Daoy (cell line): ENCODE results near the gene TOR1AIP1. TPM values are rescaled to one million over a fixed set of nuclear protein-coding genes. Genes with fewer than 3 reads are reported as not detected.
"Not testable (repeated sequence)": the region's sequence is repeated elsewhere in the genome, so short reads cannot be mapped to it uniquely, and the experiment has no call there.

Experiments
- DNase-seq: peaks from one replicate; pipeline ENCODE4 v3.0.0-alpha.2; 2015; ENCODE audit warnings: low read depth
- total RNA-seq: library from RNA; depleted of rRNA; stranded (reverse); fragments of >200 nt; shearing (Covaris generic); gene quantifications from 2 replicates; pipeline ENCODE4 v1.2.3, GENCODE V29; 2014; rRNA removed

Gene TOR1AIP1, protein sequence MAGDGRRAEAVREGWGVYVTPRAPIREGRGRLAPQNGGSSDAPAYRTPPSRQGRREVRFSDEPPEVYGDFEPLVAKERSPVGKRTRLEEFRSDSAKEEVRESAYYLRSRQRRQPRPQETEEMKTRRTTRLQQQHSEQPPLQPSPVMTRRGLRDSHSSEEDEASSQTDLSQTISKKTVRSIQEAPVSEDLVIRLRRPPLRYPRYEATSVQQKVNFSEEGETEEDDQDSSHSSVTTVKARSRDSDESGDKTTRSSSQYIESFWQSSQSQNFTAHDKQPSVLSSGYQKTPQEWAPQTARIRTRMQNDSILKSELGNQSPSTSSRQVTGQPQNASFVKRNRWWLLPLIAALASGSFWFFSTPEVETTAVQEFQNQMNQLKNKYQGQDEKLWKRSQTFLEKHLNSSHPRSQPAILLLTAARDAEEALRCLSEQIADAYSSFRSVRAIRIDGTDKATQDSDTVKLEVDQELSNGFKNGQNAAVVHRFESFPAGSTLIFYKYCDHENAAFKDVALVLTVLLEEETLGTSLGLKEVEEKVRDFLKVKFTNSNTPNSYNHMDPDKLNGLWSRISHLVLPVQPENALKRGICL
- total RNA-seq, result 45.3 and 48.7 TPM in 2 replicates

DNA sequence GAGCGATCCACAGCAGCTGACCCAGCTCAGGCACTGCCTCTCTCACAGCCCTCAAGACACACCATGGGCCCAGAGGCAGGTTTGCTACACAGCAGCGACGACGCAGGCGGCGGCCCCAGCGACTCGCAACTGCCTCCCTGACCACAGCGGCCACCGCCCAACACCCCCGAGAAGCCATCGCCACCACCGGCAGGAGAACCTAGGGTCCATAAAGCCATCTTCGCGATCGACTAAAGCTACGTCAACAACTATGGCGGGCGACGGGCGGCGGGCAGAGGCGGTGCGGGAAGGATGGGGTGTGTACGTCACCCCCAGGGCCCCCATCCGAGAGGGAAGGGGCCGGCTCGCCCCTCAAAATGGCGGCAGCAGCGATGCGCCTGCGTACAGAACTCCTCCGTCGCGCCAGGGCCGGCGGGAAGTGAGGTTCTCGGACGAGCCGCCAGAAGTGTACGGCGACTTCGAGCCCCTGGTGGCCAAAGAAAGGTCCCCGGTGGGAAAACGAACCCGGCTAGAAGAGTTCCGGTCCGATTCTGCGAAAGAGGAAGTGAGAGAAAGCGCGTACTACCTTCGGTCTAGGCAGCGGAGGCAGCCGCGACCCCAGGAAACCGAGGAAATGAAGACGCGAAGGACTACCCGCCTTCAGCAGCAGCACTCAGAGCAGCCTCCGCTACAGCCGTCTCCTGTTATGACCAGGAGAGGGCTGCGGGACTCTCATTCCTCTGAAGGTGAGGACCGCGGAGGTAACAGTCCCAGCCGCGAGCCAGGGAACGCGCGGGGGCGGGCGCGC is at the start of gene TOR1AIP1:
Gene TOR1AIP1 (plus strand): TSS at position 33 of the 787 bp plus-strand sequence. CDS start 218 bp downstream, at position 251.
- peak; percentile 99 for DNase-seq

DNA sequence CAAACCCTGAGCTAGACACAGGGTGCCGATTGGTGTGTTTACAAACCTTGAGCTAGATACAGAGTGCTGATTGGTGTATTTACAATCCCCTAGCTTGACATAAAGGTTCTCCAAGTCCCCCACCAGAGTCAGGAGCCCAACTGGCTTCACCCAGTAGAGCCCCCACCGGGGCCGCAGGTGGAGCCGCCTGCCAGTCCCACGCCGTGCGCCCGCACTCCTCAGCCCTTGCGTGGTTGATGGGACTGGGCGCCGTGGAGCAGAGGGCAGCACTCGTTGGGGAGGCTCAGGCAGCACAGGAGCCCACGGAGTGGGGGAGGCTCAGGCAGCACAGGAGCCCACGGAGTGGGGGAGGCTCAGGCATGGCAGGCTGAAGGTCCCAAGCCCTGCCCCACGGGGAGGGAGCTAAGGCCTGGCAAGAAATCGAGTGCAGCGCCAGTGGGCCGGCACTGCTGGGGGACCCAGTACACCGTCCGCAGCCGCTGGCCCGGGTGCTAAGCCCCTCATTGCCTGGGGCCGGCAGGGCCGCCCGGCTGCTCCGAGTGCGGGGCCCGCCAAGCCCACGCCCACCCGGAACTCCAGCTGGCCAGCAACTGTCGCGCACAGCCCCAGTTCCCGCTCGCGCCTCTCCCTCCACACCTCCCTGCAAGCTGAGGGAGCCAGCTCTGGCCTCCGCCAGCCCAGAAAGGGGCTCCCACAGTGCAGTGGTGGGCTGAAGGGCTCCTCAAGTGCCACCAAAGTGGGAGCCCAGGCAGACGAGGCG is 45.2 kb upstream of the TOR1AIP1 start:
- DNase-seq, result not testable (repeated sequence)

DNA sequence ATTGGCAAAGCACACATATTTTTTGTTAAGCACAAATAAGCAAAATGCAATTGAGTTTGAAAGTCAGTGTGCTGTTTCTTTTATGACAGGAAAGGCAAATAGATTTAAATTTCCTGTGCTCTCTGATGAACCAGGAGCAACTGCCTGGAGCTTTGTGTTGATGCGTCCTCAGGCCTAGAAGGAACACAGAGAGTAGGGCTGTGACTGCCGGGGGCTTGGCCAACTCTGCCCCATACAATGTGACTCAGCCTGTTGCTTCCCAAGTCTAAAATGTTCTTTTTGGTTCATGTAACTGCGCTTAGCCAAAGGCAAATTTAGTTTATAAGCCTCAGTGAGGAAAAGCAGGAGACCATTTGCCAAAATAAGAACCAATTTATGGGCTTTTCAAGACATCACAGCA is 42.0 kb upstream of the TOR1AIP1 start:
- DNase-seq, result no peak

DNA sequence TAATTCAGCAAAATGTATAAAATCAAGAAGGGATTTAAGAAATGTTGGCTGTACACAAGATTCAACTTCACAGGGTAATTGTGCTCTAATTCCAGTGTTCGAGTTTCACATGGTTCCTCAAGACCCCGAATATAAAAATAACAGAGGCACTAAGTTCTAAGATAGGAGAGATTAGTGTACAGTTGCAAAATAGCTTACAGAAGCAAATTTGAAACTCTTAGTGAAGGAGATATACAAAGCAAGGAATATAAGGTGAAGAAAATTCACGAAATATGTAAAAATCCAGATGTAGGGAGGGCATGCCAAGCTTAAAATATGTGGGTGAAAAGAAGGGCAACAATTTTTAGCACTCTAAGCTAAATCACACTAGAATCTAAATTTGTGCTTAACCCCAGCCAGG is 33.9 kb upstream of the TOR1AIP1 start:
- DNase-seq, result no peak

DNA sequence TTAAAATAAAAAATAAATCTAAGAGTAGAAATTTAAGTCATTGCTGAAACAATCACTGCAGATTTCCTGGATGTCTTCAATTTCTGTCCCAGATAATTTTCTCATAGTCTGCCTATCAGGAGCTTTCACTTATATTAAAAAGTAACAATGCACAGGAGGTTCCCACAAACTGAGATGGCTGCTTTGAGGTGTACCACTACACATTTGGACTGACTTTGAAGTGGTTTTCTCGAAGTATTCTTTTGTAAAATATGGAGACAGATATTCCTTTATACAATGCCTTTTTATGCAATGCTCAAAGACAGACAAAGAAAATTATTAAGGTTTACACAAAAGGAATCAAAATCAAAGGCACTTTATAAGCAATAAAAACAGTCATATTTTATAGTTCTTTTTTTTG is 29.0 kb upstream of the TOR1AIP1 start:
- no peak for DNase-seq

DNA sequence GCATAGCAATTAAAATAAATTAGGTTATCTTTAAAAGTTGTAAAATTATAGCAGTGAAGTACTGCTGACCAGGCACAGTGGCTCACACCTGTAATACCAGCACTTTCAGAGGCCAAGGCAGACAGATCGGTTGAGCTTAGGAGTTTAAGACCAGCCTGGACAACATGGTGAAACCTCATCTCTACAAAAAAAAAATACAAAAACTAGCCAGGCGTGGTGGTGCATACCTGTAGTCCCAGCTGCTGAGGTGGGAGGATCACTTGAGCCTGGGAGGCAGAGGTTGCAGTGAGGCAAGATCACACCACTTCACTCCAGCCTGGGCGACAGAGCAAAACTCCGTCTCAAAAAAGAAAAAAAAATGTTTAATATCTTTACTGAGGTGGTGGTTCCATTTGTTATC is 26.3 kb upstream of the TOR1AIP1 start:
- DNase-seq, result not testable (repeated sequence)

DNA sequence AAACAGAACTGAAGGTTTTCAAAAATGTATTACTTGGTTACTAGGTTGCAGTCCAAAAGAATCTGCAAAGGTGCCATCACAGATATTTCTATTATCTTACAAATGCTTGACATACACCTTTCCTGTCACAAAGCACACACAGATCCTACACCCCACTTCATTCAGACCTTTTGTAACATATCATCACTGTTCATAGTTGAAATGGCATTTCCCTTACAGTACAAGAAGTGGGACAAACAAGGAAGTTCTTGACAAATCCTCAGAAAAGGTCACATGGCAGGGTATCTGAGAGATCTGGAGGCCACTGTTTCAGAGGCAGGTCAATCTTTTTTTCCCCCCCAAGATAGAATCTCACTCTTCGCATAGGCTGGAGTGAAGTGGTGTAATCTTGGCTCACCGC is 25.8 kb upstream of the TOR1AIP1 start:
- no peak for DNase-seq

DNA sequence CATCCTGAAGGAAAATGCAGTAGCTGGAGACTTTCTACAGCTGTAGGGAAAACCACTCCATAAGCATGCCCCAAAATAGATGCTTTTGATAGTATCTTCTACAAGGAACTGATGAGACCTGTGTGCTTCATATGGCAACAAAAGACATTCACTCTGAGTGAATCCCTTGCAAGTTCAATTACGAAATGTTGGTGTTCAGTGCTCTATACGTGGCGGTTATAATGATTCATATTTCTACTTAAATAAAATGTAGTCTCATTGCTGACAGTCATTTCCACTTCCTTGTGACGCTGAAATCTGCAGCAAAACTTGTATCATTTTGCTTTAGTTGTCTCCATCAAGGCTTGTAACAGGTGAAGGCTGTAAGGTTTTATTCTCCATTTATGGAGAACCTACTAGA is 25.1 kb upstream of the TOR1AIP1 start:
- no peak for DNase-seq

DNA sequence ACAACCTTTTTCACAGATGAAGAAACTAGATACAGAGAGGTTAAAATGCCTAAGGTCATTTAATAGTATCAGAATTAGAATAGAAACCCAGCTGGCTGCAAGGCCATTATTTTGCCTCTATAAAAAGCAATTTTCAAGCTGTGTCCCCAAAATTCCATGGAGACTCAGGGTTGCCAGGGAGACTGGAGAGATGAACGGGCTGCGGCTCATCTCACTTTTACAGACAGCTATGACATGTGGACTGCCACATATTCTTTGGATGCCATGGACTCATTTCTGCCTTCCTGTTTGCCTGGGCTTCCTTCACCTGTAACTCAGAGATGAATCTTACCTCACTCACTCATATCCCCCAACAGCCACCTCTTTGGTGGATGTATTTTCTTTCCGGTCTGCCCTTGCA is 21.4 kb upstream of the TOR1AIP1 start:
- DNase-seq, result no peak

DNA sequence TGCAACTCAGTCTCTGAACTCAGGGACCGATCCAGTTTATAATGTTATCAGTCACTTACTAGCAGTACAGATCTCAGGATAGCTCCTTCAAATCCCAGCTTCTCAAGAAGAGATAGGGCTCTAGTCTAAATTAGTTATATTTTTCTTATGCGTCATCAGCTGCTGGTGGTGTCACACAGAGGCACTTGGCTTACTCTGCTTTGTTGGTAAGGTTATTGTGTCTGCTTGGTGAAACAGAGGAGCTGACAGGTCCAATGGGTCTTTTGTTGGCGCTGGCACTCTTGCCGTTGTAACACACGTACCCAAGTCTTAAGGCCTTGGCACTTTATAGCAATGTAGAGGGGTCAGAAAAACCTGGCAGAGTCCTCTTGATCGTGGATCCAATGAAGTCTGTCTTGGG is 16.7 kb upstream of the TOR1AIP1 start:
- DNase-seq, result no peak

DNA sequence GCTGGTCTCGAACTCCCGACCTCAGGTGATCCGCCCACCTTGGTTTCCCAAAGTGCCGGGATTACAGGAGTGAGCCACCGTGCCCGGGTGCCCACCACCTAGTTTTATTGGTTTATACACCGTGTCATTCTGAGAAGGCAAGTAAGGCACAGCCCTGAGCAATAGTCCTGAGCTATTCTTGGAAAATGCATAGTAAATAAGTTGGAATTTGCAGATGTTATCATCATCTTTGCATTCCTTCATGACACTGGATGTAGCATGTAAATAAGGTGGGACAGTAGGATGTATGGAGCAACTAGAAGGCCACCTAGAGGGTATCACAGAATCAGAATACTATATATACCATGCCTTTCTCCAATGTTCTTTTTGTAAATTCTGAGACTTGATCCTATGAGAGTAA is 15.5 kb upstream of the TOR1AIP1 start:
- DNase-seq, result no peak

DNA sequence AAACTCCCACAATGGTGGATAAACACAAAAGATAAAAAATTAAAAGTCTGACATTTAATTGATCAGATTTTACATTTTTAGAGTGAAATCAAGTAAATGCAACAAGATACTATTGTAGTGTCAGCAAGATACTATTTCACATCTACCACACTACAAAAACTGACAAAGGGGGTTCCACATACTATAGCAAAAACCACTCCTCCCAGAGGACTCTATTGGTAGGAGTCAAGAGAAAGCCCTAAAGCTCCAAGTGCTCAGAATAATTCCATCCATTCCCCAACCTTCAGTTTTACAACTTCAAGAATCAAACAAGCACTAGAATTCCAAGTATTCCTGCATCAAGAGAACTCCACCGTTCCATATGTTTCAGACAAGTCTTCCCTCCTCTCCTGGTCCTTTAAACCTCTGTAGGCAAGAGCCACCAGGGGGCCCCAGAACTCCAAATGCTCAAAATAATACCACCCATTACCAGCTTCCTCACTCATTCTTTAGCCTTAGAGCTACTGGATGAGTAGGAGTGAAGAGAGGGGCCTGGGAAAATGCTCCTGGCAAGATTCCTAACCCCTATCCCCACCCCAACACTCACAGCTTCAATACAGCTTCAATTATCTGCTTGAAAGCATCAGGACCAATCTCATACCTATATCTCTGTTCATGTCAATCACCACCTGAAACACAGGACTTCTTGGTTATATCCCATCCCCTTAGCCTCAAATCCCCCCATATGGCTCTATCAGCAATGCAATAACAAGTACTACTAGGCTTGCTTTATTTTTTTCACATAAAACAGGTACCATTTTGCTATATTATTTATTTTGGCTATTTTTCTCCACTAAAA is 14.4 kb upstream of the TOR1AIP1 start:
- DNase-seq, result peak; percentile 25

DNA sequence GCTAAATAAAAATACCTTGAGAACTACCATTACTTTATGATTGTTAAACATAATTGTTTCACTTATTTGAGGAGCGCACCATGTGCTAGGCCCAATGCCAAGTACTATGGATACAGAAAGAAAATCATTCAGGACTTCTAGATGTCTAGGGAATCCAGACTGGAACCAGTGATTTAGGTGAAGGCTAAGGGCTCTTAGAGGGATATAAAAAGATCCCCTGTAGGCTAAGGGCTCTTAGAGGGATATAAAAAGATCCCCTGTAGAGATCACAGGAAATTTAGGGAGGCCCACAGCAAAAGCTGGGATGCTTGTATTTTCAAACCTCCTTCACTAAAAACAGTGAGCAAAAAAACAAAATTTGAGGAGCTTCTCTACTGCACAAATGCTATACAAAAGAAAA is 11.2 kb upstream of the TOR1AIP1 start:
- no peak for DNase-seq

DNA sequence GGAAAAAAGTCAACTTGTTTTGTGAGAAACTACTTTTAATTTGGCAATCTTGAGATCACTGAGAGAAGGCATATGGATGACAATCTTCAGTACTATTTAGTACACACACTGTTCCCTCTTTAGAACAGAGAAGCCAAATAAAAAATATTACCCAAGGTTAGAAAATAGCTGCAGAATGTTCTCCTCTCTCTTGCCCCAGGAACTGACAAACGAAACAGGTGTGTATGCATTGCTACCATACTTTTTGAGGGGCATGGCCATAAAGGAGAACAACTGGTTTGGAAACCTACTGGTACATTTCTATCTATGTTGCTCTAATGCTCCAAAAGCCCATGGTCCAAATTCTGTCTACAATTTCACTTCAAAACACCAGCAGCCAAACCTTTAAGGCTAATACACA is 10.1 kb upstream of the TOR1AIP1 start:
- DNase-seq, result no peak

DNA sequence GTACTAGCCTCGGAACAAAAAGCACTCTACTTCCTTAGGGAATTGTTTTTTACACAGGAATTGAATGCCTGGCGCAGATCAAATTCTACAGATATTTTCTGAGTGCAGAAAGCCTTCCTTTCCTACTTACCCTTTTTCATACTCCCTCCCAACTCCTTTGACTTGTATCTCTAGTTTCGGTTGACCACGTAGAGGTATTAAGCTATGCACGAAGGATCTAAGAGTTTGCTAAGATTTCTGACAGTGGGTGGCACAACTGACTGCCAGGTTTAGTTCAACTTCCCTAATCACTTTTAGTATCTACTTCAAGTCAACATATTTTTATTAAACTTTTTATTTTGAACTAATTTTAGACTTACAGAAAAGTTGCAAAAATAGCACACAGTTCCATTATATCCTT is 9.5 kb upstream of the TOR1AIP1 start:
- DNase-seq, result no peak

DNA sequence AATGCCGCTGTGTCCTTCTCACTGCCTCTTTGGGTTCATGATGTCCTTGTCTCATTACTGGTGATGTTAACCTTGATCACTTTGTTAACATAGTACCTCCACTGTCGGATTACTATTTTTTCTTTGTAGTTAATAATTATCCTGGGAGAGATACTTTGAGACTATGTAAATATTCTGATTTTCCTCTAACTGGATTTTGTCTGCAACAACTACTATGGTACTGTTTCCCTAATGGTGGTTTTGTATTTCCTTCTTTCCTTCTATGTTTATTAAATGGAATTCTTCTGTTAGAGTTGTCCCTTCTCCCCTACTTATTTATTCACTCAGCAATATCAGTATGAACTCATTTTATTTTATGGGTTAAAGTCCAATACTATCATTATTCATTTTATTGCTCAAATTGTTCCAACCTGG is 8.6 kb upstream of the TOR1AIP1 start:
- no peak for DNase-seq

DNA sequence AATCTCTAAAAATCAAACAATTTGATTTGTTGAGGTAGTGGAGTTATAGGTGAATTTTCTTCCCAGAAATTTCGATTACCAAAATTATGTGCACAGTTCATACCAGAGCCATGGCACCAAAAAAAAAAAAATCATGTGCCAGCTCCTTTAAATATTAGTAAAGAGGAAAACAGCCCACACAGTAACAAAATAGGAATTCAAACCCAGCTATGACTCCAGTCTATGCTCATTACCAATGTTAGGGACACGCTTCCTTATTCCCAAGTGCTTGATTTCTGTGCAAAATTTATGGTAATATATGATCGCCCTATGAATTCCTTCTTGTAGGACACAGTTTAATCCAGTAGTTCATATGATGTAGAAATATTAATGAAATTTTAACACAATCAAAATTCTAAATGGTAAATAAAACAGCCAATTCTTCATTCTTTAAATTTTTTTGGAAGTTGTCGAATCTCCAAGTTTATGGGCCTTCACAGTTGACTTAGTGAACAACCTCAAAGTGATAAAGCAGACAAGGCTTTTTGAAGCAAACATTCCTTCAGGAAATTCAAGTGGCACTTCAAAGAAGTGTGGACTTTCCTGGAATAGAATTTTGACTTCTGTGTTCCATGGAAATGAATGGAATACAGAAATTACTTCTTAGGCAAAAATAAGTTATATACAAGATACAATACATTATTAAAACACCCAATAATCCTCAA is 6.3 kb upstream of the TOR1AIP1 start:
- no peak for DNase-seq

DNA sequence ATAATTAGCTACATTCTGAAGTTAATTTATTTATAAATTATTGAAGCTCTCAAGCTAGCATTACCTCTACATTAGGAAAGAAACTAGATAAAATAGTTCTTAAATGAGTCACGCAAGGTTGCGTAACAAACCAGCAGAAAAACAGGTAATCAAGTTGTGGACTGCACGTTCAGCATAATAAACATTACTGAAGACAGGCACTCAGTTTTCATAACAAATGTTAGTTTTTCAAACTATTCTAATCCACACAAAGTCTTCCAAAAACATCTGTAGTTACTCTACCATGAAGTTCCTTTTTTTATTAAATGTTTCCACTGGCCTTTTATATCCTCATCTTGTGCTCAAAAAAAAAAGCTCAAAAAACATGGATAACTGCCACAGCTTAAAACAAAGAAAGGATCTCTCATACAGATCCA is 5.8 kb upstream of the TOR1AIP1 start:
- peak; percentile 21 for DNase-seq

DNA sequence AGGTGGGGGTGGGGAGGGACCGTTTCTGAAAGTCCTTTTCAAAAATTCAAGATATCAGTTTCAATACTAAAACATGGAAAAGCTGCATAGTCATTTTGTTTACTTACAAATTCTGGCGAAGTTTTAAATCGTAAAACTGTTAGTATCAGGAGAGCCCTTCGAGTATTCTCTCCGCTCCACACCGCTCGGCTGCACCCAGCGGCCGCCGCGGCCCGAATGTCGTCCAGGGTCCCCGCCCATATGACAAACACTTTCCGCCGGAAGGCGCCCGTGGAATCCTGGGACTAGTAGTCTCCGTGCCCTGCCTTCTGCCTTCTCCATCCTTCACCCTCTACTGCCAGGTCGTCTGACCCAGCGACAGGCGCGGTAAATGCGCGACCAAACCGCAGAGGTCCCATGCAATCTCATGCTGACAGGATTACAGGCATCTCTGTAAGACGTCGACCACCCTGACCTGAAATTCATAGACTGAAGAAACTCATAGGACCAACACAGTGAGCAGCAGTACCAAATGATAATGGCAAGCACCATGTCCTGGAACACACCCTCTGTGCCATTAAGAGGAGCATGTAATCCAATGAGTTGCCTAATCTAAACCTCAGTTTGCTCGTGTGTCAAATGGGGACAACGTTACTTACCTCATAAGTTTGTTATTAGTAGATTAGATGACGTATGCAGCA is 4.4 kb upstream of the TOR1AIP1 start, which contains the start of gene TOR1AIP2:
Gene TOR1AIP2 (minus strand): TSS at position 218 of the 680 bp plus-strand sequence. CDS start 25,138 bp downstream, outside the sequence.
- DNase-seq, result peak; percentile 87

DNA sequence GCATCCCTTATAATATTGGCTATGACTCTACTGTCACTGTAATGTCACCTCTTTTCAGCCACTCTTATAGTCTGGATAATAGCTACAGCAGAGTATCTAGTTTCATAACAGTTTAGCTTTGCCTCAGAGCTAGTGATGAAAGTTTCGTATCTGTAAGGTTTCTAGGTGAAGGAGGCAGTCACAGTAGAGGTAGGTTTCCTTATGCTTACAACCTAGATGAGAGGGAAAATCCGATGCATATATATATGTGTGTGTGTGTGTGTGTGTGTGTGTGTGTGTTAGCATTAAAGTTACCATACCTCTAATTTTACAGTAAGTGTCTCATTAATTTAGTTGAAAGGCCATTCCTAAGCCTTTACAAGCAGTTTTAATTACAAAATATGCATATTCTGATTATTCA is 2.3 kb upstream of the TOR1AIP1 start:
- no peak for DNase-seq
